Inflammatory macrophage (primary cell): Measurements from ENCODE around the gene STS.

ENCODE experiments used
- DNase-seq, 2 donors: peaks; one replicate each; pipeline ENCODE4 v3.0.0-alpha.2; 2020 to 2022
- total RNA-seq, 18 experiments: gene quantifications; one replicate each; lab custom pipeline; 2026; ENCODE audit warnings: mixed read lengths in 6 of 18, inconsistent platforms in 2 of 18; lab: John Stamatoyannopoulos, UW

STS gene, protein sequence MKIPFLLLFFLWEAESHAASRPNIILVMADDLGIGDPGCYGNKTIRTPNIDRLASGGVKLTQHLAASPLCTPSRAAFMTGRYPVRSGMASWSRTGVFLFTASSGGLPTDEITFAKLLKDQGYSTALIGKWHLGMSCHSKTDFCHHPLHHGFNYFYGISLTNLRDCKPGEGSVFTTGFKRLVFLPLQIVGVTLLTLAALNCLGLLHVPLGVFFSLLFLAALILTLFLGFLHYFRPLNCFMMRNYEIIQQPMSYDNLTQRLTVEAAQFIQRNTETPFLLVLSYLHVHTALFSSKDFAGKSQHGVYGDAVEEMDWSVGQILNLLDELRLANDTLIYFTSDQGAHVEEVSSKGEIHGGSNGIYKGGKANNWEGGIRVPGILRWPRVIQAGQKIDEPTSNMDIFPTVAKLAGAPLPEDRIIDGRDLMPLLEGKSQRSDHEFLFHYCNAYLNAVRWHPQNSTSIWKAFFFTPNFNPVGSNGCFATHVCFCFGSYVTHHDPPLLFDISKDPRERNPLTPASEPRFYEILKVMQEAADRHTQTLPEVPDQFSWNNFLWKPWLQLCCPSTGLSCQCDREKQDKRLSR
- total RNA-seq: 19.4 to 55.4 (median 31.7) reads per million in 18 experiments

- peak in 1 of 2 donors; percentile 1 for DNase-seq
Observed at GRCh38 chrX:7147413-7147977, at the start of gene STS. Gene STS (plus strand): TSS chrX:7147712. CDS start chrX:7253200, 105,488 bp downstream.

DNA sequence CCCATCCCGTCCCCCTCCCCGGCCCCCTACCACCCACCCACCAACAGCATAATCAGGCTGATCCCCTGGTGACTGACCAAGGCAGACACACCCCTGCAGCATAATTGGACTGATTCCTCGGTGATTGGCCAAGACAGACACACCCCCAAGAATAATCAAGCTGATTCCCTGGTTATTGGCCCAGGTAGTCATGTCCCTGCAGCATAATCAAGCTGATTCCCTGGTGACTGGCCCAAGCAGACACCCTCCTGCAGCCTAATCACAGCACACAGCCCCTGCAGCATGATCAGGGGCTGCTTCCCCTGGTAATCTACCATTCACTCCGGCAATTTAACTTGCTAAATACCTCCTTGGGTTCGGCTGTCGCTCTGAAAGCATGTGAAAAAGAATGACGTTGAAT, 47.5 kb upstream of the STS start:
- DNase-seq: no peak

DNA sequence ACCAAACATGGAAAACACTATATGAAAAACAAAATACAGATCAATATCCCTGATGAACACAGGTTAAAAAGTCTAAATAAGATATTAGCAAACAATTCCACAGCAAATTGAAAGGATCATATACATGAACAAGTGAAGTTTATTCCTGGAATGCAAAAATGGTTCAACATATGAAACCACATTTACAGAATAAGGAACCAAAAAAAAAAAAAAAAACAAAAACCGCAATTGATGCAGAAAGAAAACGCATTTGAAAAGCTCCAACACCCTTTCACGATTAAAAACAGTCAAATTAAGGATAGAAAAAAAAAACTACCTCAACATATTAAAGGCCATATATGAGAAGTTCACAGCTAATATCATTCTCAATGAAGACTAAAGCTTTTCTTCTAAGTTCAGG, 45.4 kb upstream of the STS start:
- no peak for DNase-seq

DNA sequence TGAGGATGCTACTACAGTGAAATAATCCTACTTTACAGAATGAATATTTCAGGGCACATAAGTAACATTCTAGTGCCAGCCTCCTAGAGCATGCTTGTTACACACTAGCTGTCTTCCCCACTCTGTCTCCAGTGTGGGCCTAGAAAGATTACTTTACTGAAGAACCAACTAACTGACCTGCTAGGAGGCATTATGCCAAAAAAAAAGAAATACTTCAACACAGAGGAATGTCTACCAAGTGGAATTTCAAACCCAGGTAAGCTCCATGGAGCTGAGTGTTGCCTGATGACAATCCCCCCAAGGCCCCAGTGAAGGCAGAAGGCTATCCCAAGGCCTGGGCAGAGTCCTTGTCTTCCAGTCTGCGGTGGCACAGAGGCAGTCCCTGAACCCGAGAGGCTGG, 40.9 kb upstream of the STS start:
- no peak for DNase-seq

- DNase-seq: no peak
Observed at GRCh38 chrX:7108030-7108429, 39.5 kb upstream of the STS start.

DNA sequence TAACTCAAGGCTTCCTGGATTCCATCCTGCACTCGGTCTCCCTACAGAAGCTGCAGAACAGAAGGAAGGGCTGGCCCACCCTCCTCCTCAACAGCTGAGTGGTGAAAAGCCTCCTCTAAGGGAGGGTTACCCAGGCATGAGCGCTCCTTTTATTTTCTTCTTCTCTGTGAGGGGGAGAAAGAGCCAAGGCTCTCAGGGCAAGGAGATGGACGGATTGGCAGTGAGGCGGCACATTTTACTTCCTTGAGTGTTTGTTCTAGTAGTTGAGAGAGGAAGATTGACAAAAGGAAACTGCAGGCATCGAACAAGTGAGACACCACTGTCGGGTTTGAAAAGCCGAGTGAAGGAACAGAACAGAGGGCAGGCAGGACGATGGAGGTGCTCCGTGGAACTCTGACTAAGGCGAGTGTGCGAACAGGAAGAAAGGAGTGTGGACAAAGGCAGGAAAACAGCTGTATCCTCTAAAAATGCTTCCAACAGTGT, 38.4 kb upstream of the STS start:
- DNase-seq: no peak

DNA sequence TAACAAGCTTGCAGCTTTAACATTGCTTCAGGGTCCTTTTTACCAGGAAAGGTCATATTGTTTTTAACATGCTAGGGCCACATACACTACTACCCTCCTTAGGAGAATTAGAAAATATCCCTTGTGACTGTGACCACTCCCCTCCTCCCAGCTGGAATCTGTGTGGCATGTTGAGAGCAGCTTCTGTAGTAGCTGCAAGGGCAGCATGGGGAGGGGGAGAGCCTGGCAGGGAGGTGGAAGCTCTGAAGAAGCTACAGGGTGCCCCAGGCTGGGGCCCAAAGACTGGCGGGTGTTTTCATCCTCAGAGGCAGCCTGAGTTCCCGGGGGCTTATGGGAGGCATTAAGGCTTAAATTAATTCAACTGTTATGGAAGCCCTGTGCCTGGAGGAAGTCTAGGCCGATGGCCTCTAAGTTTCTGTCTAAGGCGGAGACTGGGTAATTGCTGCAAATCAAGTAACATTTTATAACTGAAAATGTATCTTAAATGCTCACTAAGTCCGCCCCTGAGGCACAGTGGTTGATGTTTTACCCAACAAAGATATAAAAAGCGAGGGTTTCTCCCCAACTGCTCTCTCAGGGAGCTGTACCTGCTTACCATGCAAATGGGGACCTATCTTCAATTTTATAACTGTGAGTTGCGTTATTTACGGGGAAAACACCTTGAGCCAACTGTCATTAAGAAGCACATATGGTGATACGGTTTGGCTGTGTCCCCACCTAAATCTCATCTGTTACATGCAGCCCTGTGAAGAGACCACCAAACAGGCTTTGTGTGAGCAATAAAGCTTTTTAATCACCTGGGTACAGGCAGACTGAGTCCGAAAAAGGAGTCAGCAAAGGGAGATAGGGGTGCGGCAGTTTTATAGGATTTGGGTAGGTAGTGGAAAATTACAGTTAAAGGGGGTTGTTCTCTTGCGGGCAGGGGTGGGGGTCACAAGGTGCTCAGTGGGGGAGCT, 37.4 kb upstream of the STS start:
- DNase-seq: no peak

DNA sequence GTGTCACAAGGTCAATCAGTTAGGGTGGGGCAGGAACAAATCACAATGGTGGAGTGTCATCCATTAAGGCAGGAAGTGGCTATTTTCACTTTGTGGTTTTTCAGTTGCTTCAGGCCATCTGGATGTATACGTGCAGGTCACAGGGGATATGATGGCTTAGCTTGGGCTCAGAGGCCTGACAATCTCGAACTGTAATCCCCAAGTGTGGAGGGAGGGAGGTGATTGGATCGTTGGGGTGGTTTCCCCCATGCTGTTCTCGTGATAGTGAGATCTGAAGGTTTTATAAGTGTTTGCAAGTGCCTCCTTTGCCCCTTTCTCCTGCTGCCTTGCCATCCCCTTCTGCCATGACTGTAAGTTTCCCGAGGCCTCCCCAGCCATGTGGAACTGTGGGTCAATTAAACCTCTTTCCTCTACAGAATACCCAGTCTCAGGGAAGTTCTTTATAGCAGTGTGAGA, 36.7 kb upstream of the STS start:
- peak; percentile 11 to 13 for DNase-seq

DNA sequence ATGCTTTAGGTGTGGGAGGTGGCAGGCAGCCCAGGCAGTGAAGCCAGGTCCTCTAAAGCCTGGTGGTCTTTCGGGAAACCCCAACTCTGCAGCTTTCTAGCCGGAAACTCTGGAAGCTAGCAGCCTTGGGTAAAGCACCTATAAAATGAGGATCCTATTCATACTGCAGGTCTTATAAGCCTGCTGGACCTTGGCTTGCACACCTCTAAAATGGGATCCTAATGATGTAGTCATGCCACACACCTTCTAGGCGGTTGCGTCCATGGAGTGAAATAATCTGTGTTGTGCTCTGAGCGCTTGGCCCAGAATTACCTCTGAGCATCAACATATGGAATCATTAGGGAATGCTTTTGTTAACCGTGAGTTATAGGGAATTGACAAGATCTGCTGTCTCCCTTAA, 36.0 kb upstream of the STS start:
- DNase-seq: no peak

DNA sequence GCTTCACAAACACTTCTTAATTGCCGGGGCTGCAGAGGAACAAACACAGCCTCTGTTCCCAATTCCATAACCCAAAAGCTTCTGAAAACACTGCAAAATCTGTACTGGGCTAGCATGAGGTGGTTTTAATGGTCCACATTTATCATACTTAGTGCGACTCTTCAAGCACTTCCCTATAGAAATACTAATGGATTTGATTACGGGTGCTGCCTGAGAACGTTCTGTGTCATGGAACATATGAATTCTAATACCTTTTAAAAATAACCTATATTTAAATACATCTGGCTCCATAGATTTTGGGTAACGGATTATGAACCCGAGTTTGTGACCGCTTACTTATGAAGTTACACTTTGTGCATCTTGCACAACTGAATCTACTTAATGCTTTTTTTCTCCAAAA, 35.4 kb upstream of the STS start:
- no peak for DNase-seq

- DNase-seq: no peak
Observed at GRCh38 chrX:7115557-7115956, 32.0 kb upstream of the STS start.

- DNase-seq: no peak
Observed at GRCh38 chrX:7116081-7116480, 31.4 kb upstream of the STS start.

- DNase-seq: no peak
Observed at GRCh38 chrX:7117587-7117986, 29.9 kb upstream of the STS start.

- no peak for DNase-seq
Observed at GRCh38 chrX:7119950-7120877, 27.3 kb upstream of the STS start.

- no peak for DNase-seq
Observed at GRCh38 chrX:7120878-7121219, 26.7 kb upstream of the STS start.

- DNase-seq: no peak
Observed at GRCh38 chrX:7127056-7127455, 20.5 kb upstream of the STS start.

DNA sequence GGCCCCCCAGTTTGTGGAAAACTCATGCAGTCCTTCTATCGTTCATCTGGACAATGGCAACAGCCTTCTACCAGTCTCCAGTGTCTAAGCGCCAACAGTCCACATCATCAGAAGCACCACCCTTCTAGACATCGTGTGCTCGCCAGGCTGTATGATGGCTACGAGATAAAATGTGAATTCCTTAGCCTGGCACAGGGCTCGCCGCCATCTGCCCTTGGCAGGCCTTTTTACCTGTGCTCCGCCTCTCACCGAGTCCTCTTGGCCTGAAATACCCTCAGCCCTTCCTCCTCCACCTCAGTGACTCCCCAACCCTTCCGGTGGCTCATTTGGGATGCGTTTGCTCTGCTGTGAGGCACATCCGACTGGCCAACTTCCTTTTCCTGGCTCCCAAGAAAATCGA, 15.9 kb upstream of the STS start:
- no peak for DNase-seq

- peak; percentile 68 to 74 for DNase-seq
Observed at GRCh38 chrX:7132335-7133049, 15.0 kb upstream of the STS start.

GRCh38 chrX:7133050-7133440, 14.5 kb upstream of the STS start:
- DNase-seq: peak; percentile 32 to 42

- peak; percentile 45 to 66 for DNase-seq
Observed at GRCh38 chrX:7134981-7135380, 12.5 kb upstream of the STS start.
